Kidney (tissue), 22 donors: ENCODE measurements around the gene TIMD4. TPM values are rescaled to one million over a fixed set of nuclear protein-coding genes. Genes with fewer than 3 reads are reported as not detected.

Experiments
- DNase-seq, 5 donors: peaks; one replicate each; pipeline ENCODE4 v3.0.0-alpha.2; 2013 to 2020
- FAIRE-seq: peaks from 2 replicates; lab custom pipeline; 2012; peaks lifted over from hg19 to GRCh38; lab: Jason Lieb, UNC
- H3K27ac ChIP-seq, 2 donors: one replicate each; pipeline ENCODE4 v1.7.0; 2013; ENCODE audit warnings: low read depth in 2 of 2, low read length in 2 of 2, inconsistent platforms in 1 of 2
- H3K27me3 ChIP-seq: one replicate; pipeline ENCODE4 v1.7.1; 2013; ENCODE audit warnings: low read length, inconsistent platforms; ENCODE audit not compliant: control insufficient read depth, insufficient read depth
- H3K36me3 ChIP-seq, 3 donors: one replicate each; pipeline versions ENCODE4 v1.7.0 to v1.7.1; 2013; ENCODE audit warnings: low read length in 3 of 3, control low read depth in 1 of 3, inconsistent platforms in 1 of 3; ENCODE audit not compliant: insufficient read depth in 3 of 3, control insufficient read depth in 2 of 3
- H3K4me1 ChIP-seq, 3 donors: one replicate each; pipeline versions ENCODE4 v1.7.0 to v1.7.1; 2013; ENCODE audit warnings: low read length in 3 of 3, inconsistent platforms in 1 of 3, low read depth in 1 of 3; ENCODE audit not compliant: control insufficient read depth in 2 of 3, insufficient read depth in 2 of 3
- H3K4me3 ChIP-seq, 3 donors: one replicate each; pipeline versions ENCODE4 v1.7.0 to v1.8.1; 2013; ENCODE audit warnings: low read length in 3 of 3, control low read depth in 1 of 3, inconsistent platforms in 1 of 3
- H3K9ac ChIP-seq, 3 donors: one replicate each; pipeline versions ENCODE4 v1.7.0 to v1.7.1; 2013; ENCODE audit warnings: low read length in 3 of 3, control low read depth in 1 of 3, inconsistent platforms in 1 of 3
- H3K9me3 ChIP-seq, 3 donors: one replicate each; pipeline versions ENCODE4 v1.7.0 to v1.7.1; 2013; ENCODE audit warnings: low read length in 3 of 3, control low read depth in 1 of 3, inconsistent platforms in 1 of 3; ENCODE audit not compliant: control insufficient read depth in 2 of 3, insufficient read depth in 1 of 3
- intact Hi-C: fragments of 100-400 bp; cut with DNase I; formaldehyde crosslinking; loops from one replicate; pipeline ENCODE4 v1.11.1; 2022
- long read RNA-seq, 10 donors: library from polyadenylated mRNA in 1 of 10; unstranded in 1 of 10; transcript quantifications; one replicate each; pipeline ENCODE4 v2.0.0 and lab custom pipeline, GENCODE V29; 2021 to 2026
- polyA plus RNA-seq: library from polyadenylated mRNA; stranded (reverse); fragments of 350-450 nt; fragmentation: Illumina TruSeq; extraction: RNeasy Lipid Tissue Mini Kit (QIAGEN cat#74804); gene quantifications from one replicate; pipeline ENCODE4 v1.2.3, GENCODE V29; 2014; ENCODE audit warnings: low read depth, low replicate concordance; ENCODE audit not compliant: insufficient read depth
- total RNA-seq: library from RNA; stranded (reverse); fragmentation: NEBNext Ultra II Directional; extraction: Animal tissue kit (Norgen Biotek cat#: 25700); gene quantifications from one replicate; pipeline ENCODE4 v1.2.1, GENCODE V29; 2021
- TF ChIP-seq, protein P1 (sequence below): IDR thresholded peaks from 3 replicates; pipeline ENCODE4 v1.5.1; 2012; ENCODE audit warnings: mild to moderate bottlenecking, moderate library complexity, borderline replicate concordance; ENCODE audit not compliant: insufficient read depth; ENCODE audit errors: extremely low read depth
- donor health status: control.
- donor health status: control.
- donor health status: control.
- donor health status: control.
- donor health status: control.
- donor health status: DM: yes; HTN: yes; CAD: no.
- donor health status: Normal renal cell carcinoma (clear cell type).

The TIMD4 gene
- total RNA-seq, result 8.0 TPM
- 2.3 TPM for polyA plus RNA-seq
- long read RNA-seq, donor 1, result 0 reads
- long read RNA-seq, donor 2, result 0 reads
- long read RNA-seq, donor 3, result 0 reads
- long read RNA-seq, donor 4, result 0 reads
- long read RNA-seq, donor 5, result 0 reads
- long read RNA-seq, donor 6, result 0 reads
- long read RNA-seq, donor 7, partial matches to known transcripts, result 0 of 1 reads
- long read RNA-seq, donor 7, other reads (novel, unspliced or antisense), result 1 of 1 reads
- long read RNA-seq, donor 8, result 0 reads
- long read RNA-seq, donor 9, result 0 reads
- long read RNA-seq, donor 10, result 0 reads

- TF ChIP-seq, protein P1, sequence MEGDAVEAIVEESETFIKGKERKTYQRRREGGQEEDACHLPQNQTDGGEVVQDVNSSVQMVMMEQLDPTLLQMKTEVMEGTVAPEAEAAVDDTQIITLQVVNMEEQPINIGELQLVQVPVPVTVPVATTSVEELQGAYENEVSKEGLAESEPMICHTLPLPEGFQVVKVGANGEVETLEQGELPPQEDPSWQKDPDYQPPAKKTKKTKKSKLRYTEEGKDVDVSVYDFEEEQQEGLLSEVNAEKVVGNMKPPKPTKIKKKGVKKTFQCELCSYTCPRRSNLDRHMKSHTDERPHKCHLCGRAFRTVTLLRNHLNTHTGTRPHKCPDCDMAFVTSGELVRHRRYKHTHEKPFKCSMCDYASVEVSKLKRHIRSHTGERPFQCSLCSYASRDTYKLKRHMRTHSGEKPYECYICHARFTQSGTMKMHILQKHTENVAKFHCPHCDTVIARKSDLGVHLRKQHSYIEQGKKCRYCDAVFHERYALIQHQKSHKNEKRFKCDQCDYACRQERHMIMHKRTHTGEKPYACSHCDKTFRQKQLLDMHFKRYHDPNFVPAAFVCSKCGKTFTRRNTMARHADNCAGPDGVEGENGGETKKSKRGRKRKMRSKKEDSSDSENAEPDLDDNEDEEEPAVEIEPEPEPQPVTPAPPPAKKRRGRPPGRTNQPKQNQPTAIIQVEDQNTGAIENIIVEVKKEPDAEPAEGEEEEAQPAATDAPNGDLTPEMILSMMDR, result no peak
- Histone ChIP-seq H3K9ac (no peak within 1 kb of the TSS), H3K27ac (no peak within 1 kb of the TSS), H3K4me3 (no peak within 1 kb of the TSS), H3K36me3 (no peaks in the 10 kb centered on the region), H3K4me1 (no peaks in the 10 kb centered on the region), H3K9me3 (no peaks in the 10 kb centered on the region), H3K27me3 (no peaks in the 10 kb centered on the region)
- intact Hi-C loops, result no loop called here
- DNase-seq, result no peak
- FAIRE-seq, result no peak
Measured at GRCh38 chr5:156963125-156963524, at the start of gene TIMD4. Gene TIMD4, minus strand, starts transcription at chr5:156963226. Its CDS starts 28 bp downstream, at chr5:156963198.

GRCh38 chr5:157006262-157006661 is 43.2 kb upstream of the TIMD4 start:
- Histone ChIP-seq H3K4me3 (no peak overlapping the region), H3K9me3 (no peaks in the 10 kb centered on the region), H3K9ac (no peak overlapping the region), H3K27ac (no peak overlapping the region), H3K27me3 (no peaks in the 10 kb centered on the region), H3K36me3 (no peaks in the 10 kb centered on the region), H3K4me1 (no peaks in the 10 kb centered on the region)
- FAIRE-seq (no peak), DNase-seq (no peak)
- TF ChIP-seq, protein P1, result no peak
- intact Hi-C loops, result no loop called here

GRCh38 chr5:157004893-157005551 is 42.0 kb upstream of the TIMD4 start:
- Histone ChIP-seq H3K4me3 (no peak overlapping the region), H3K36me3 (no peaks in the 10 kb centered on the region), H3K27me3 (no peaks in the 10 kb centered on the region), H3K9ac (no peak overlapping the region), H3K27ac (no peak overlapping the region), H3K9me3 (peaks cover 0 to 5% (median 0%) of the 10 kb centered on the region in 3 donors), H3K4me1 (no peaks in the 10 kb centered on the region)
- FAIRE-seq, result no peak
- no peak for DNase-seq
- TF ChIP-seq, protein P1, result no peak
- intact Hi-C loops, result no loop called here
